Effector CD8-positive, alpha-beta T cell (primary cell): ENCODE measurements around the gene PKDREJ.

Experiments used
- DNase-seq: peaks from one replicate; lab custom pipeline; 2025; lab: John Stamatoyannopoulos, UW

PKDREJ gene

DNA sequence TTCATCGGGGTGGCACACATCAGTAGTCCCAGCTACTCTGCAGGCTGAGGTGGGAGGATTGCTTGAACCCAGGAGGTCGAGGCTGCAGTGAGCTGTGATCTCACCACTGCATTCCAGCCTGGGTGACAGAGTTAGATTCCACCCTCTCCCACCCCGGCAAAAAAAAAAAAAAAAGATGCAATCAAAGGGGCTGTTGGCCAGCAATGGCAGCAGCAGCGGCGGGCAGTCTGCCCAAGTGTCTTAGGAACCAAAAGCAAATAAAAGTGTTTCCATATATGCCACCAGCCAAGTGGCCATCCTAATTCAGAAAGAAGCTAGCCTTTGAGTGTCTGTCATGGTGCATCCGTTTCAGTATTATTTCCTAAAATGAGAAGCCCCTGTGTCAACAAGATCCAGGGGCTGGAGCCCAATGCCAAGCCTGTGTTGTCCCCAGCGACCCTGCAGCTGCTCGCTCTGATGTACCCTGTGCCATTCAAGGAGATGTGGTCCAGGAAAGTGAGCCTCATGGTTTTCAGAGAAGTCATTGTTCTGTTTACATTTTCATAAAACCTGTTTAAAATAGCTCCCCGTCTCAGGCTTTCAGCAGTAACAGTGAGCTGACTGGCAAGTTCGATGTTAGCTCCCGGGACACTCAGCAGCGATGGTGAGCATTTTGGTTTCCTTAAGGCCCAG, 25.6 kb downstream of the PKDREJ start:
- DNase-seq, result no peak

- no peak for DNase-seq
Observed at GRCh38 chr22:46234969-46235368, 28.2 kb downstream of the PKDREJ start.

- DNase-seq, result no peak
Observed at GRCh38 chr22:46233231-46233630, 29.9 kb downstream of the PKDREJ start.

GRCh38 chr22:46230262-46230901, 32.8 kb downstream of the PKDREJ start:
- DNase-seq, result no peak

- DNase-seq, result no peak
Observed at GRCh38 chr22:46229701-46230100, 33.4 kb downstream of the PKDREJ start.

DNA sequence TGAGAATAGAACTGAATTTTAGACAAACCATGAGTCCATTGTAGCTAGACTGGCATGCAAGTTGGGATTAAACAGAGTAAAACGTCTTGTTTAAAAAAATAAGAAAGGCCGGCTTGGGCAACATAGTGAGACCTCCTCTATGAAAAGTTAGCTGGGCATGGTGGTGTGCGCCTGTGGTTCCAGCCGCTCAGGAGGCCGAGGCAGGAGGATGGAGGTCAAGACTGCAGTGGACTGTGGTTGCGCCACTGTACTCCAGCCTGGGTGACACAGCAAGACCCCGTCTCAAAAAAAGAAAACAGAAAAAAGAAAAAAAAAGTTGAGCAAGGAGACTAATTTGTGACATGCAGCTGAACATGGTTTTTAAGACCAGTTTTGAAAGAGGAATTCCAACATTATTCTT, 36.6 kb downstream of the PKDREJ start:
- no peak for DNase-seq

DNA sequence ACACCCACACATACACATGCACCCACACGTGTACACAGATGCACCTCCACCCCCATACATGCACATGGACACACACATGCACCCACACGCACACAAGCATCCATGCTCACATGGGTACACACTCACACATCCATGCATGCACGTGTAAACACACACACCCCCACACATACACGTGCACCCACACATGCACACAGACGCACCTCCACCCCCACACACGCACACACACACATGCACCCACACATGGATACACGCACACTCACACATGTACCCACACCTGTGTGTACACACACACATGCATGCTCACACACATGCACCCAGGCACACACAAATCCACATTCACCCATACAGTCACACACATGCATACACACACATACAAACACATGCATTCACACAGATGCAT, 37.5 kb downstream of the PKDREJ start:
- no peak for DNase-seq

DNA sequence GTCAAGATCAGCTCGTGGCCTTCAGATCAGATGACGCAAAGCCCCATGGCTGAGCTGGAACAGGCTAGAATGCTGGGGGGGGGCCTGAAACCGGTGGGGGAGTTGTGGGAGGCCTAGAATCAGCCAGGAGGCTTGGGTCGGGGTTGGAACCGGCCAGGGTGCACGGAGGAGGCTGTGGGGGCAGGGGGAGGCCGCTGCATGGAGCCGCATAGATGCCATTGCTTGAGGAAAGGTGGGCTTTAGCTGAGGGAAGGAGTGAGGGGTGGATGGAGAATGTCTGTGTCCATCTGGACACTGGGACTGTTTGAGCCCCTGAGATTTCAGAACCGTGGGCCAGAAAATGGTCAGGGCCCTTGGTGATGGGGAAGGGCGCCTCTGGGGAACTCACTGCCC, 38.2 kb downstream of the PKDREJ start:
- no peak for DNase-seq

- no peak for DNase-seq
Observed at GRCh38 chr22:46224044-46224897, 38.9 kb downstream of the PKDREJ start.

DNA sequence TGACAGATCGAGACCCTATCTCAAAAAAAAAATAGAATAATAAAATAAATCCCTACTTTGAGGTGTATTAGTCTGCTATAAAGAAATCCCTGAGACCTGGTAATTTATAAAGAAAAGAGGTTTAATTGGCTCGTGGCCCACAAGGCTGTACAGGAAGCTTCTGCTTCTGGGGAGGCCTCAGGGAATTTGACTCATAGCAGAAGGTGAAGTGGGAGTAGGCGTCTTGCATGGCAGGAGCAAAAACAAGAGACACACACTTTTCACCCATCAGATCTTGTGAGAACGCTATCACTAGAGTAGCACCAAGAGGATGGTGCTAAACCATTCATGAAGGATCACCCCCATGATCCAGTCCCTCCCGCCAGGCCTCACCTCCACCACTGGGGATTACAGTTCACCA, 42.2 kb downstream of the PKDREJ start:
- DNase-seq, result no peak

GRCh38 chr22:46219636-46220035, 43.5 kb downstream of the PKDREJ start:
- no peak for DNase-seq

DNA sequence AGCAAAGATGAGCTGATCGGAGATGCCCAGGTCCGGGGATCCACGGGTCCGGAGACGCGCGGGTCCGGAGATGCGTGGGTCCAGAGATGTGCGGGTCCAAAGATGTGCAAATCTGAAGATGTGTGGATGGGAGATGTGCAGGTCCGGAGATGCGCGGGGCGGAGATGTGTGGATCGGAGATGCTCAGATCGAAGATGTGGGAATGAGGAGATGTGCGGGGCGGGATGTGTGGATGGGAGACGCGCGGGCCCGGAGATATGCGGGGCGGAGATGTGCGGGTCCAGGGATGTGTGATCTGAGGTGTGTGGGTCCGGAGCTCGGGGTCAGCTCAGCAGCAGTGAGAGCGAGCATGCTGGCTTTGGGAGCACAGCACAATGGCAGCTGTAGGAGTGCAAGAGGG, 48.5 kb downstream of the PKDREJ start:
- no peak for DNase-seq

DNA sequence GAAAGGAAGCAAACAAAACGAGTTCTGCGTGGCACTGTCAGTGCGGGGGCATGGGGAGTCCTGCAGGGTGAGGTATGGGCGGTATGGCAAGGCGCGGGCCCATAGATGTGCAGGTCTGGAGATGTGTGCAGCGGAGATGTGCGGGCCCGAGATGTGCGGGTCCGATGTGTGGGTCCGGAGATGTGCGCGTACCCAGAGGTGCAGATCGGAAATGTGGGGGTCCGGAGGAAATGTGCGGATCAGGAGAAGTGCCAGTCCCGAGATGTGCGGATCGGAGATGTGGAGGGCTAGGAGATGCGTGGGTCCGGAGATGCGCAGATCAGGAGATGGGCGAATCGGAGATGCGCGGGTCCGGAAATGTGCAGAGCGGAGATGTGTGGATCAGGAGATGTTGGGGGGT, 49.0 kb downstream of the PKDREJ start:
- no peak for DNase-seq

- no peak for DNase-seq
Observed at GRCh38 chr22:46213052-46213451, 50.1 kb downstream of the PKDREJ start.

DNA sequence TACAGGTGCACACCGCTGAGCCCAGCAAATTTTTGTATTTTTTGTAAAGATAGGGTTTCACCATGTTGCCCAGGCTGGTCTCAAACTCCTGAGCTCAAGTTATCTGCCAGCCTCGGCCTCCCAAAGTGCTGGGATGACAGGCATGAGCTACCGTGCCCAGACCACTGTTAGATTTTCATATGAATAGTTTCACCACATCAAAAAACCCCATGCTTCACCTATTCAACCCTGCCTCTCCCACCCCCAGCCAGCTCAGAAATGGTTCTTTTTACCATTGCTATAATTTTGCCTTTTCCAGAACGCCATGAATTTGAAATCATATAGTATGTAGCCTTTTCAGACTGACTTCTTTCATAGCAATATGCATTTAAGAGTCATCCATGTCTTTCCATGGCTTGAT, 50.9 kb downstream of the PKDREJ start:
- no peak for DNase-seq

- DNase-seq, result no peak
Observed at GRCh38 chr22:46209262-46209661, 53.9 kb downstream of the PKDREJ start.
